B cell (primary cell): ENCODE data around the gene PIK3CB. TPM values are rescaled to one million over a fixed set of nuclear protein-coding genes. Genes with fewer than 3 reads are reported as not detected.
"Not testable (repeated sequence)": the region's sequence is repeated elsewhere in the genome, so short reads cannot be mapped to it uniquely, and the experiment has no call there.

Source experiments
- ATAC-seq: fragments of 200-7000 bp; cut with Tn5 transposase; one replicate; pipeline ENCODE4 v1.10.0; 2021; ENCODE audit warnings: low read depth, mild to moderate bottlenecking, moderate number of reproducible peaks, moderate library complexity
- CTCF ChIA-PET: fragments of 350-600 bp; sonication (Branson Sonifier 250); formaldehyde crosslinking; loops from one replicate; lab custom pipeline; 2021; ENCODE audit warnings: antibody characterized with exemption, inconsistent platforms; lab: Charles Lee
- POLR2A ChIA-PET: fragments of 350-600 bp; sonication (Branson Sonifier 250); formaldehyde crosslinking; loops from one replicate; lab custom pipeline; 2021; ENCODE audit warnings: antibody characterized with exemption; lab: Charles Lee
- DNase-seq: peaks from one replicate; pipeline ENCODE4 v3.0.0; 2013
- H2AFZ ChIP-seq: 2 replicates; pipeline ENCODE4 v1.6.1; 2012; ENCODE audit warnings: mild to moderate bottlenecking, low read depth, low read length; ENCODE audit not compliant: insufficient read depth, poor library complexity, severe bottlenecking
- H3K27ac ChIP-seq, 2 donors: 1 replicate in 1 of 2; 2 replicates in 1 of 2; pipeline ENCODE4 v1.5.1; 2012 to 2013; ENCODE audit warnings: low read length in 2 of 2, mild to moderate bottlenecking in 2 of 2, moderate library complexity in 1 of 2
- H3K27me3 ChIP-seq, 4 experiments: fragments of 200-600 bp in 1 of 4; sonication (generic) in 1 of 4; replicated peaks in 1 of 4; 1 replicate in 2 of 4; 2 replicates in 2 of 4; pipeline versions ENCODE4 v1.6.1 to v1.7.0; 2013 to 2016; ENCODE audit warnings: low read length in 3 of 4, mild to moderate bottlenecking in 2 of 4, mixed read lengths in 1 of 4, moderate library complexity in 1 of 4; ENCODE audit not compliant: insufficient read depth in 4 of 4, control insufficient read depth in 3 of 4; ENCODE audit errors: control extremely low read depth in 1 of 4
- H3K36me3 ChIP-seq, 2 experiments: replicated peaks in 1 of 2; 1 replicate in 1 of 2; 2 replicates in 1 of 2; pipeline versions ENCODE4 v1.6.1 to v1.7.1; 2013; ENCODE audit warnings: low read length in 1 of 2; ENCODE audit not compliant: insufficient read depth in 2 of 2, control insufficient read depth in 1 of 2; ENCODE audit errors: control extremely low read depth in 1 of 2, extremely low read depth in 1 of 2
- H3K4me1 ChIP-seq, 2 donors: fragments of 200-600 bp in 1 of 2; sonication (generic) in 1 of 2; 1 replicate in 1 of 2; 2 replicates in 1 of 2; pipeline versions ENCODE4 v1.5.1 to v1.6.1; 2013 to 2017; ENCODE audit warnings: low read length in 2 of 2; ENCODE audit not compliant: control insufficient read depth in 2 of 2, insufficient read depth in 2 of 2
- H3K4me2 ChIP-seq: replicated peaks from 2 replicates; pipeline ENCODE3; 2012; ENCODE audit warnings: mild to moderate bottlenecking, low read depth, low read length; ENCODE audit not compliant: poor library complexity, severe bottlenecking
- H3K4me3 ChIP-seq, 5 experiments: fragments of 200-600 bp in 1 of 5; sonication (generic) in 1 of 5; 1 replicate in 3 of 5; 2 replicates in 2 of 5; pipeline versions ENCODE4 v1.5.1 to v1.7.0; 2011 to 2016; ENCODE audit warnings: low read length in 4 of 5, mild to moderate bottlenecking in 4 of 5, low read depth in 2 of 5, control low read depth in 1 of 5, moderate library complexity in 1 of 5; ENCODE audit not compliant: insufficient read depth in 1 of 5; ENCODE audit errors: control extremely low read depth in 1 of 5, extremely low read depth in 1 of 5
- H3K79me2 ChIP-seq: fragments of 200-600 bp; sonication (generic); one replicate; pipeline ENCODE4 v1.6.0; 2016; ENCODE audit warnings: low read length; ENCODE audit not compliant: control insufficient read depth, insufficient read depth
- H3K9ac ChIP-seq: fragments of 200-600 bp; sonication (generic); 2 replicates; pipeline ENCODE4 v1.6.1; 2017; ENCODE audit warnings: mild to moderate bottlenecking, low read length, moderate library complexity
- H3K9me3 ChIP-seq, 3 donors: one replicate each; pipeline versions ENCODE4 v1.6.1 to v1.7.1; 2013; ENCODE audit warnings: low read length in 2 of 3; ENCODE audit not compliant: control insufficient read depth in 2 of 3, insufficient read depth in 1 of 3; ENCODE audit errors: control extremely low read depth in 1 of 3
- H4K20me1 ChIP-seq: 2 replicates; pipeline ENCODE4 v1.6.0; 2012; ENCODE audit warnings: mild to moderate bottlenecking, low read length; ENCODE audit not compliant: insufficient read depth, control insufficient read depth, poor library complexity, severe bottlenecking
- H3K27ac Mint-ChIP-seq: one replicate; pipeline ENCODE4 v1.8.0; 2021; ENCODE audit warnings: mixed read lengths
- H3K27me3 Mint-ChIP-seq: one replicate; pipeline ENCODE4 v1.8.0; 2021; ENCODE audit warnings: mixed read lengths
- H3K4me1 Mint-ChIP-seq: one replicate; pipeline ENCODE4 v1.8.0; 2021; ENCODE audit warnings: mixed read lengths
- H3K4me3 Mint-ChIP-seq: one replicate; pipeline ENCODE4 v1.8.0; 2021; ENCODE audit warnings: mixed read lengths
- H3K9me3 Mint-ChIP-seq: one replicate; pipeline ENCODE4 v1.8.0; 2022; ENCODE audit warnings: mixed read lengths; ENCODE audit not compliant: insufficient read depth
- CTCF ChIP-seq: fragments of 200-600 bp; IDR thresholded peaks from one replicate; pipeline ENCODE4 v1.8.0; 2022; ENCODE audit warnings: antibody characterized with exemption, mild to moderate bottlenecking
- EZH2 ChIP-seq: IDR thresholded peaks from 2 replicates; pipeline ENCODE4 v1.6.1; 2012; ENCODE audit warnings: borderline replicate concordance, low read depth, mild to moderate bottlenecking, moderate library complexity, low read length; ENCODE audit not compliant: insufficient read depth, poor library complexity, severe bottlenecking
- WGBS: methylation state at CpG from one replicate; pipeline ENCODE4 v1.1.5; 2013; ENCODE audit warnings: missing lambda C conversion rate; ENCODE audit not compliant: insufficient coverage; 5-methylcytosine and 5-hydroxymethylcytosine counted together
- intact Hi-C: fragments of 100-400 bp; cut with micrococcal nuclease; formaldehyde crosslinking; loops from one replicate; pipeline ENCODE4 v1.10.0; 2022
- polyA plus RNA-seq: library from polyadenylated mRNA; depleted of rRNA; stranded (reverse); fragments of >200 nt; gene quantifications from 2 replicates; pipeline ENCODE4 v1.2.3, GENCODE V29; 2012
- total RNA-seq, 2 donors: library from RNA; stranded (reverse); fragments of 120-200 nt in 1 of 2; gene quantifications; 1 replicate in 1 of 2; 2 replicates in 1 of 2; pipeline versions ENCODE4 v1.2.3 to v1.2.4, GENCODE V29; 2013 to 2022

PIK3CB gene
- total and polyA plus RNA-seq, 2 donors (not counting 1 experiment from before 2014, with no cell fraction given) = 3.6 to 29.4 TPM

GRCh38 chr3:138785951-138786350 is 48.8 kb downstream of the PIK3CB start:
- H3K27me3 Mint-ChIP-seq = no peaks in the 10 kb centered on the region
- POLR2A ChIA-PET = no interaction called here
- no peak for TF ChIP-seq CTCF
- no peak for TF ChIP-seq EZH2

GRCh38 chr3:138785362-138785857 is 49.3 kb downstream of the PIK3CB start:
- POLR2A ChIA-PET, H3K27me3 Mint-ChIP-seq: not testable (repeated sequence)

More at GRCh38 chr3:138785951-138786350, 48.8 kb downstream of the PIK3CB start:
- no peaks in the 10 kb centered on the region for H3K9me3 Mint-ChIP-seq
- DNase-seq = no peak
- peaks cover 8% of the 10 kb centered on the region for H3K4me1 Mint-ChIP-seq
- Histone ChIP-seq H3K9ac (no peak overlapping the region), H2AFZ (no peak overlapping the region), H3K4me3 (no peak overlapping the region), H3K4me2 (no peak overlapping the region), H3K9me3 (no peaks in the 10 kb centered on the region), H3K27me3 (no peaks in the 10 kb centered on the region), H3K79me2 (peaks cover 1% of the 10 kb centered on the region), H3K36me3 (no peaks in the 10 kb centered on the region), H4K20me1 (no peaks in the 10 kb centered on the region), H3K4me1 (no peaks in the 10 kb centered on the region), H3K27ac (no peak overlapping the region)
- H3K27ac Mint-ChIP-seq = no peak overlapping the region
- no peak overlapping the region for H3K4me3 Mint-ChIP-seq
- intact Hi-C loops = no loop called here
- ATAC-seq = no peak
- CTCF ChIA-PET = no interaction called here

More at GRCh38 chr3:138785362-138785857, 49.3 kb downstream of the PIK3CB start:
- DNase-seq, intact Hi-C loops, H4K20me1 ChIP-seq, H2AFZ ChIP-seq, H3K4me3 ChIP-seq, H3K4me1 ChIP-seq, ATAC-seq, H3K9me3 Mint-ChIP-seq, CTCF ChIA-PET, H3K4me3 Mint-ChIP-seq, H3K9me3 ChIP-seq, H3K9ac ChIP-seq, H3K4me2 ChIP-seq, H3K4me1 Mint-ChIP-seq, H3K27ac ChIP-seq, H3K79me2 ChIP-seq, H3K27ac Mint-ChIP-seq, H3K27me3 ChIP-seq, H3K36me3 ChIP-seq: not testable (repeated sequence)
- WGBS = no CpG with 5 or more reads among the region's 7 CpGs
